ENCODE measurements around the gene GRAMD4.

GRAMD4 gene

DNA sequence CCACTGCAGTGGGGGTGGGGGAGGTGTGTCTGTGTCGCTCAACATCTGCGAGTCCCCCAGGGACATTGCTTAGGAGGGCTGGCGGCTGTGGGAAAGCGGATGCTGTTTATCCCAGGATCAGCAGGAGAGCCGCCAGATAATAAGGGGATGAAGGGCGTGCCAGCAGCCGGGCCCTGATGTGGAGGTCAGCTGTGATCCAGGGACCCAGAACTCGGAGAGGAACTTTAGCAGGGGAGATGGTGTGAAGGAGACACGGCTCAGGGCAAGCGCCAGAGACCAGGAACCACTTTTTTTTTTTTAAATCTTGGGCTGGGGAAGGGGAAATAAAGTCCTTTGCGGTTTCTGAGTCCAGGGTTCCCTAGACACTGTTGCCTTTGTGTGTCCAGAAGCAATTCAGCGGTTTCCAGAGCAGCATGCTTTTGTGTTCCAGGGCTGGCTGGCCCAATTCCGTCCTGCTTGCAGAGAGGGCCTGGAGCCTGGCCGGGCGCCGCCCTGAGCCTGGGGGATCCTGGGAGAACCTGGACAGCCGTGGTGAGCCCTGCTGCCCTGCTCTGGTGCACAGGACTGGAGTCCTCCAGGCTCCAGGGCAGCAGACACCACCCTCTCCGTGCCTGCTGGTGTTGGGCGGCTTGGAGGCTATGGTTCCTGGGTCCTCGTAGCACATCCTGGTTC is at the start of gene GRAMD4:
Gene GRAMD4 (plus strand): TSS at position 557 of the 672 bp plus-strand sequence. CDS start 6,414 bp downstream, outside the sequence.
- no peak for DNase-seq

- no peak for DNase-seq
These were observed 48.4 kb upstream of the GRAMD4 start for GRCh38 chr22:46571642-46572250.

GRCh38 chr22:46572911-46573780 is 47.0 kb upstream of the GRAMD4 start:
- no peak for DNase-seq

GRCh38 chr22:46573781-46574437 is 46.3 kb upstream of the GRAMD4 start:
- no peak for DNase-seq

DNA sequence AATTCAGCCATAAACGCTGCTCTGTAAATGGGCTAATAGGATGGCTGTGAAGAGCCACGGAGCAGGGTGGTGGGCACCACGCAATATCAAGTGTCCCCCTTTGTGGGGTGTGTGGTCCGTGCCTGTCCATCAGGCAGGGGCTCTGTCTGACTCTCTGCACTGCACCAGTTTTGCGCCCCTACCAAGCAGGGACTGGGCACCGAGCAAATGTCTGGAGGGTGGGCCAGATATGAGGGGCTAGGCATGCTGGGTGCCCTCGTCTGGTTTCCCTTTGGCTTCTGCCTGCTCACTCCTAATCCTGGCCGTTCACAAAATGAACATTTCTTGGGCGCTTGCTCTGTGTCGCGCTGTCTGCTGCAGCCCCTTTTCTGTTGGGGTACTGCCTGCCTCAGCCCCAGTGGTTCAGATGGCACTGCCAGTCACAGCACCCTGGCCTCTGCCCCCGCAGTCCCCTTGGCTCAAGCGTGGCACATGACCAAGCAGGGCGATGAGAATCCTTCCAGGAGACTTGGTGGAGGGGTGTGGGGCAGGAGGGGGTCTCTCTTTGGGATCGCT is 45.7 kb upstream of the GRAMD4 start:
- no peak for DNase-seq

DNA sequence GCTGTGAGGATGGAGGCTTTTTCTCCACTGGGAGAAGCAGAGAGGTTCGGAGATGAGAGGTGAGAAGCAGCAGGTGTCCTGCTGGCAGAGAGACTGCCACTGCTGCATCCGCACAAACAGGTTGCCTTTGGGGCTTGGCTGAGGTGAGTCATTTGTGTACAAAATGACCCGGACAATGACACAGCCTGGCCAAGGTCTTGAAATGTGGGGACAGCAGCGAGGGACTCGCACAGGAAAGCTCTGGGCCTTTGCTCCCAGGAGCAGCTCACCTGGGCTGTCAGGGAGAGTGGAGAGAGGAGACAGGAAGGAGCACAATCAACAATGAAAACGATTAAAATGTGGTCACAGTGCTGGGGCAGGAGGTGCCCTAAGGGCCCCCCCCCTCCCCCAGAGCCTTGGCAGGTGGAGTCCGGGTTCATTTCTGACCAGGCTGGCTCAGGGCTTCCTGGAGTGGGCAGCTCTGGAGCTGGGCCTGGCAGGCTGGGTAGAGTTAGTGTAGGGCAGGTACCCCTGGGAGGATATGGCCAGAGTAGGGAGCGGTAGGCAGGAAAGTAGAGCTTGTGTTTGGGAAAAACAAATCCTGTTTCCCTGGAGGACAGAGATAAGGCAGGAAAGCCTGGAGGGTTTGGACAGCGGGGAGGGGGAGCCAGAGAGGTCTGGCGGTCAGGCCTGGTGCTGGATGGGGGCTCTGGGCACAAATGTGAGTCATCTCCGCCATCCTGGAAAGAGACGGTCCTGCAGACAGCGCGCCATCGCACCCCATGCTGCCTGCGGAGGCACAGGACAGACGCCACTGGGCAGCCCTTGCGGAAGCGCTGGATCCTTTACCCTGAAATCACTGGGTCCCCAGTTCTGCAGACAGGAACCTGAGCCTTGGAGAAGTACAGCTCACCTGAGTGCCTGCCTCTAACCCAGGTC is 44.9 kb upstream of the GRAMD4 start:
- DNase-seq = no peak

GRCh38 chr22:46575911-46576555 is 44.2 kb upstream of the GRAMD4 start:
- DNase-seq = no peak

- DNase-seq = peak; percentile 67
These were observed 43.4 kb upstream of the GRAMD4 start for GRCh38 chr22:46576556-46577367.

DNA sequence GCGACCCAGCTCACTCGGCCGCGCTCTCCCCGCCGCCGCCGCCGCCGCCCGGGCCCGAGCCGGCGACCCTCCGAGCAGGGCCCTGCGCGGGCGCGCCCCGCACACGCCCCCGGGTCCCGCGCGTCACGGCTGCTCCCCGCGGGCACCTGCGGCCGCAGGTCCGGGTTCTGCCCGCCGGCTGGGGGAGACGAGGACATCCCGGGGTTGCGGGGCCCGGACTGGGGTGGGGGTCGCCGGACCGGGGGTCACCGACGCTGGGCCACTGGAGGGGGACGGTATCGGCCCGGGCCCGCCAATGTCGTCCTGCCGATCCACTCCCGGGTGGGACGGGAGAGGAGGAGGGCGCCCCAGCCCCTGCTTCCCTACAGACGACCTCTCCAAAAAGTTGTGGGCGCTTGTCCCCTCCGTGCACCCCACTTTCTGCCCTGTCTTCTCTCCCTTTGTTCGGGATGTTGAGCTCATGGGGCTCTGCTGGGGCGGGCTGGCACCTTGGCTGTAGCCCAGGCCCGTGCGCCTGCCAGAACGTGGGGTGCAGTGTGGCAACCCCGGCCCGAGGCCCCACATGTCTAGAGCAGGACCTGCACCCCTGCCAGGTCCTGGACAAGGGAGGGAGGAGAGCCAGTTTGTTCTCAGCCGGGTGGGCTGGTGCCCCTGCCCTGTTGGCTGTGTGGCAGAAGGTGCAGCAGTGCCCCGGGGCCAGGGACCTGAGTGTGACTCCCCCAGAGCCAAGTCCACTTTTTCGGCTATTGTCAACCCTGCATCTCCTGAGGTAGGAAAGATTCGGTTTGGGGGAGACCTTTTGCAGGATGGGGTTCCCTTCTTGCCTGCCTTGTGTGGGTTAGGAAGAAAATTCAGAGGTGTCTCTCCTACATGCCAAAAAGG is 42.6 kb upstream of the GRAMD4 start:
- no peak for DNase-seq

DNA sequence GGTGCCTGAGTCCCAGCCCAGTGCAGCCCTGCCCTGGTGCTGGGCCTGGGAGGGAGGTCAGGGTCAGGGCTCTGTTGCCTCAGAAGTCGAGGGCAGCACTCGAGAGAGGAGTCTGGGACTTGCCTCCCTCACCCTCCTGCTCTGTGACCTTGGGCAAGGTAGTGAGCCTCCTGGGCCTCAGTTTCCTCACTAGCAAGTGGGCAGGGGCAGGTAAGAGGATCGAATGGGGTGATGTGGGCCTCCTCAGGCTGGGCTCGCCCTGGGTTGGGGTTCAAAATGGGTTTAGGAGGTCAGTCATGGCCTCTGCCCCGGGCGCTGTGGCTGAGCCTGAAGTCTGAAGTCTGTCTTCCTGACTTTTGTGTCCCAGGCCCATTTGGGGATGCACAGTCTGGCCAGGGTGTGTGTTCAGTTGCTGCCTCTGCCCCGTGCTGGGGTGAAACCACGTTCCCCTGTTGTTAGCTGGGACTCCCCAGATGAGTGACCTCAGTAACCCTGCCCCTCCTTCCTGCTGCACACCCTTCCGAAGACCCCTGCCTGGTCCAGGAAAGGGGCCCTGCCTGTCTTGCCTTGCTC is 41.8 kb upstream of the GRAMD4 start:
- DNase-seq = no peak

DNA sequence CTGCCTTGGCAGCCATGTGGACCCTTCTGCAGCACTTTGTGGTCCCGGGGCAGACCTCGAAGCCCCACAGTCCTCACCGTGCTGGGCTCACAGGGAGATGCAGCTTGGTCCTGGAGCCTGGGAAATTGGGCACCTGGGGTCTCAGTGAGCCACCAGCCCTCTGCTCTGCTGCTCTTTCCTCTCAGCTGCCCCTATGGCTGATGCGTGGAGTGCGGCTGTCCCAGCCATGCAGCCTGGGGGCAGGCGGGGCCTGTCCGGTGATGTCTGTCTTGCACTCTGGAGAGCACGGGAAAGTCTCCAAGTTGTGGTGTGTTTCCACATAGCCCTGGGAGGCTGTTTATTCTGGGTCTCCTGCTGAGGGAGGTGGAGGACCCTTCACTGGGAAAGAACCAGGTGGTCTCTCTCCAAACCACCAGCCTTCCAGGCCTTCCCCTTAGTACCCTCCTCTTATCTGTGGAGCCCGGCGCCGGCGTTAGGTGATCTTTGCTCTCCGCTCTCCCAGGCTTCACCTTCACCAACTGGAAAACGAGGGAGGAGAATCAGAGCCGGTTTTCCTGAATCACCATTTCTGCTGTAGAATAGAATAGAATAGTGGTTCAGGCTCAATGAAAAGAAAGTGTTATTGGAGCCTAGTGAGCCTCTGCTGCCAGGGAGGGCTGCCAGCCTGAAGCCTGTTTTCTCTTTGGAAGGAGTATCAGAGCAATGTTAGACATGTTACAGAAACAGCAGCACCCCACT is 41.2 kb upstream of the GRAMD4 start:
- DNase-seq = no peak

DNA sequence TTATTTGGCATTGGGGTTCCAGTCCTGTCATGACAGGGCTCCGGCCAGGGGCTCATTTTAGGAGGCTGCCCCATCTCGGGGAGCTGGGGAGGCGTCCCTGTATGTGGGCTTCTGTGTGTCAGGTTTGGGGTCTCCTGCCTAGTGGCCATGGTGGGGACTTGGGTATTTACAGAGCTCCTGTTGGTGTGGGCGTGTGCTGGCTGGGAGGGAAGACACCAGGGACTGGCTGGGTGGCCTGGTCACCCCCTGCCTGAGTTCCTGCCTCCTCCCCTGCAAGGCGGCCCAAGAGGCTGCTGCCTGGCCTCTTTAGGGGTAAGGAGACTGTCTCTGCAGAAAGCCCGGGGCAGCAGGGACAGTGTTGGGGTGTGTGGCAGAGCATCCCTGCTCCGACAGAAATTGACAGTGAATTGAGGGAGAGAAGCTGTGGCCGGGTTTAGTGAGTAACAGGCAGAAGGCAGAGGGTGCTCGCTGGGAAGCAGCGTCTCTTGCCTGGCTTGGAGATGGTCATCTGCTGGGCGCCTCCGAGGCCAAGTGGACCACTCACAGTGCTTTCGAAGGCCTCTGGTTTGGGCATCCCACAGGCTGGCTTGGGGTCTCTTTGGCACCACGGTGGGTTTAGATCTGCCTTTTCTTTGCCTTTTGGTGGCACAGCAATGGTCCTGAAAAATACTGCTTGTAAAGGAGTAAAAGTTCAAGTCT is 40.3 kb upstream of the GRAMD4 start:
- DNase-seq = no peak

GRCh38 chr22:46580940-46581537 is 39.1 kb upstream of the GRAMD4 start:
- no peak for DNase-seq

DNA sequence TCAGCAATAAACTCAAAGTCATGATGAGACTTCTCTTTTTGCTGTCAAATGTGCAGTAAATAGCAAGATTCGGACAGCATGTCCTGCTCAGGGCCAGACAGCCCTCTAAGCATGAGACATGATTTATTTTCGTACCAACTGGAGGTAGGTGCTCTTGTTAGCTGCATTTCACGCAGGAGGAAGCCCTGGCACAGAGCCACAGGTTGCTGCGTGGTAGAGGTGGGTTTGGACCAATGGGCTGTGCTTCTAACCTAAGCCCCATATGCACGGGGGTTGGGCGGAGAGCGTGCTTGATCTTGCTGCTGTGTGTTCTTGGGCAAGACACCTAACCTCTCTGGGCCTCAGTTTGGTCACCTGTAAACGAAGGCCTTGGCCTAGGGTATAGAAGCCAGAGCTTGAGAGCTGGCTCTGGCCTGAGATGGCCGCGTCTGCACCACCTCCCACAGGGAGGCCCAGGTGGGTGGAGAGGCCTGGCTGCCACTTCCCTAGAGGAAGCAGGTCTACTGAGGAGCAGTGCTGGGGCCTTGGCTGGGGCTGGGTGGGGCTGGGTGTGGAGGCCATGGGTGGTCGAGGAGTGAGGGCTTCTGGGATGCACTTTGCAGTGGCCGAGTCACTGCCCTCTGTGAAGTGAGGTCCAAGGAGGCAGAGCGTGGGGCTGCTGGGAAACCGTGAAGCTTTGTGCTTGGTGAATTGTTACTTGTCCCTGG is 38.5 kb upstream of the GRAMD4 start:
- DNase-seq = no peak

- no peak for DNase-seq
These were observed 37.8 kb upstream of the GRAMD4 start for GRCh38 chr22:46582281-46582933.

DNA sequence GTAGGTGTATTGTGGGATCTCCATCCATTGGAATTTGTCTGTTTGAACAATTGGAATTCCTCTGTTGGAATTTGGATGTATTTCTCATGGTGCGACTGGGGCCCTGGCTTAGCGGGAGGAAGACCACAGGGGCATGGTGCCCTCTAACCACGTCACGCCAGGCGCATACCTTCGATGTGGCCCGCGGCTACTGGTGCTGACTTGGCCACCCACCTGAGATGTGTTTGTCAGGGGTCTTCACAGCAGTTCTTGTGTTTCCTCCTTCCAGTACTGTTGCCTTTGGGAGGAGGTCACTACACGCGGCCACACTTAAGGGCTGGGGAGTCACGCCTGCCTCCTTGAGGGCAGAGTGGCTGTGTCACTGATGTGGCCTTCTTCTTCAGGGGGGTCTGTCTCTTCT is 36.6 kb upstream of the GRAMD4 start:
- no peak for DNase-seq
